Activated B cell treated with CpG ODN at 0.5 μM for 24 hours (primary cell): ENCODE measurements around the gene IL32. TPM values are rescaled to one million over a fixed set of nuclear protein-coding genes. Genes with fewer than 3 reads are reported as not detected.

Source experiments
- ATAC-seq: fragments of 200-7000 bp; cut with Tn5 transposase; one replicate; pipeline ENCODE4 v1.10.0; 2021; ENCODE audit warnings: low read depth, mild to moderate bottlenecking, moderate library complexity
- CTCF ChIA-PET: fragments of 350-600 bp; sonication (Branson Sonifier 250); formaldehyde crosslinking; loops from one replicate; lab custom pipeline; 2021; ENCODE audit warnings: antibody characterized with exemption; lab: Charles Lee
- POLR2A ChIA-PET: fragments of 350-600 bp; sonication (Branson Sonifier 250); formaldehyde crosslinking; loops from one replicate; lab custom pipeline; 2021; ENCODE audit warnings: antibody characterized with exemption; lab: Charles Lee
- DNase-seq: peaks from one replicate; pipeline ENCODE4 v3.0.0; 2022
- H3K27ac Mint-ChIP-seq: one replicate; pipeline ENCODE4 v1.8.0; 2020; ENCODE audit warnings: mixed read lengths
- H3K27me3 Mint-ChIP-seq: one replicate; pipeline ENCODE4 v1.8.0; 2021; ENCODE audit warnings: mixed read lengths
- H3K36me3 Mint-ChIP-seq: one replicate; pipeline ENCODE4 v1.8.0; 2021; ENCODE audit warnings: low read depth, mixed read lengths
- H3K4me1 Mint-ChIP-seq: one replicate; pipeline ENCODE4 v1.8.0; 2021; ENCODE audit warnings: mixed read lengths
- H3K4me3 Mint-ChIP-seq: one replicate; pipeline ENCODE4 v1.8.0; 2020; ENCODE audit warnings: mild to moderate bottlenecking, mixed read lengths
- H3K9me3 Mint-ChIP-seq: one replicate; pipeline ENCODE4 v1.8.0; 2020; ENCODE audit warnings: mixed read lengths
- intact Hi-C: fragments of 100-400 bp; cut with micrococcal nuclease; formaldehyde crosslinking; loops from one replicate; pipeline ENCODE4 v1.15.1; 2024
- total RNA-seq: library from RNA; stranded (reverse); gene quantifications from 2 replicates; pipeline ENCODE4 v1.2.3, GENCODE V29; 2022
- TF ChIP-seq, protein P1 (sequence below): fragments of 200-600 bp; IDR thresholded peaks from one replicate; pipeline ENCODE4 v1.8.0; 2022; ENCODE audit warnings: antibody characterized with exemption, mild to moderate bottlenecking

The IL32 gene
- total RNA-seq, 1 donor from 2014 or later: 3.4 TPM

DNA sequence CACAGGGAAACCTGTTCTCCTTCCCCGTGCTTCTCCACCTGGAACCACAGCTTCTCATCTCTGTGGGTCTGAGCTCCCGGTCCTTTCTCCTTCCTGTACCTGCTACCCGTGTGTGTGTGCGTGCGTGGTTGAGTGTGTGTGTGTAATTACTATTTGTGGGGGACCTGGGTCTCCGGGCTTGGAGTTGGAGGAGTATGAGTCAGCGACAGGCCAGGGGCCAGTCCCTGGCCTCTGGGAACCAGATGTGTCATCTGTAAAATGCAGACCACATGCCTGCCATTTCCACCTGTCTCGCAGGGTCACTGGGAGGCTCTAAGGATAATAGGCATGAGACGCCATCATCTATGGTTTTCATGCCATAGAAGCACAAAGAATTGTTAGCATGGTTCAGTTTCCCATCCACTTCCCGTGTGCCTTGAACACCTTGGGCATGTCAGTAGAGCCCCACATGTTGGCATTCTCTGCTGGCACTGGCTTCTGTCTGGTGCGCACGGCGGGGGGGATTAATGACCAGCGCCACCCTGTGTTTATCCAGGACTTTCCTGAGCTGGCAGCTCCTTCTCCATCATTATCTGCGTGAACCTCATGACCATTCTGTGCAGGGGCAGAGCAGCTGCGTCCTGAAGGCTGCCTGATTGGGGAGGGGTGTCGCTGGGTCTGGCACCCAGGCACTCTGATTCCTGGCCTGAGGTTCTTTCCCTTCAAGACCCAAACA lies 48.5 kb downstream of the IL32 start:
- no peaks in the 10 kb centered on the region for H3K9me3 Mint-ChIP-seq
- peaks cover 26% of the 10 kb centered on the region for H3K27me3 Mint-ChIP-seq
- intact Hi-C loops: no loop called here
- ChIA-PET POLR2A (interaction anchor here (1.0 kb wide), 1 partner anchor 9 kb away, joined by 3 read pairs; no protein-coding TSS in a partner anchor), CTCF (no interaction called here)
- DNase-seq (no peak), ATAC-seq (no peak)
- no peaks in the 10 kb centered on the region for H3K36me3 Mint-ChIP-seq
- H3K4me3 Mint-ChIP-seq: no peak overlapping the region
- no peaks in the 10 kb centered on the region for H3K4me1 Mint-ChIP-seq
- TF ChIP-seq, protein P1, sequence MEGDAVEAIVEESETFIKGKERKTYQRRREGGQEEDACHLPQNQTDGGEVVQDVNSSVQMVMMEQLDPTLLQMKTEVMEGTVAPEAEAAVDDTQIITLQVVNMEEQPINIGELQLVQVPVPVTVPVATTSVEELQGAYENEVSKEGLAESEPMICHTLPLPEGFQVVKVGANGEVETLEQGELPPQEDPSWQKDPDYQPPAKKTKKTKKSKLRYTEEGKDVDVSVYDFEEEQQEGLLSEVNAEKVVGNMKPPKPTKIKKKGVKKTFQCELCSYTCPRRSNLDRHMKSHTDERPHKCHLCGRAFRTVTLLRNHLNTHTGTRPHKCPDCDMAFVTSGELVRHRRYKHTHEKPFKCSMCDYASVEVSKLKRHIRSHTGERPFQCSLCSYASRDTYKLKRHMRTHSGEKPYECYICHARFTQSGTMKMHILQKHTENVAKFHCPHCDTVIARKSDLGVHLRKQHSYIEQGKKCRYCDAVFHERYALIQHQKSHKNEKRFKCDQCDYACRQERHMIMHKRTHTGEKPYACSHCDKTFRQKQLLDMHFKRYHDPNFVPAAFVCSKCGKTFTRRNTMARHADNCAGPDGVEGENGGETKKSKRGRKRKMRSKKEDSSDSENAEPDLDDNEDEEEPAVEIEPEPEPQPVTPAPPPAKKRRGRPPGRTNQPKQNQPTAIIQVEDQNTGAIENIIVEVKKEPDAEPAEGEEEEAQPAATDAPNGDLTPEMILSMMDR: no peak
- H3K27ac Mint-ChIP-seq: no peak overlapping the region

DNA sequence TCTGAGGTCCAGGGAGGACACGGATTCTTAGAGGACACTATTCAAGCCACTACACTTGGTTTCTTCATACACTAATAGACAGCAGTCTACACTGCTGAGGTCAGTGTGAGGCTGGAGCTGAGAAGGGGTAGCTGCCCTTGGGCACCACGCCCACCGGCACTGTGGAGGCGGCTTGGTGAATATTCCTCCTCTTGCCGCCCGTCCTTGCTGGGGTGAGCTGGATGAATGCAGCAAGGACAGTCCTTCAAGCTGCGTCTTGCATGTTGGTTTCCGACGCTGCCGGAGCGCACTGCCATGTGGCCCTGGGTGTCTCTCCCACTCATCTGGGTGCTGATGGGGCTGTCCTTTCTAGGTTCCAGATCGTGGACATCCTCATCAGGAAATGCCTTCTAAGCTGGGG lies 49.6 kb downstream of the IL32 start:
- TF ChIP-seq, protein P1: no peak
- H3K27me3 Mint-ChIP-seq: peaks cover 26% of the 10 kb centered on the region
- no peaks in the 10 kb centered on the region for H3K9me3 Mint-ChIP-seq
- intact Hi-C loops: no loop called here
- no peak overlapping the region for H3K27ac Mint-ChIP-seq
- no peak overlapping the region for H3K4me3 Mint-ChIP-seq
- ChIA-PET POLR2A (interaction anchor here (1.0 kb wide), 1 partner anchor 35 kb away, joined by 3 read pairs; no protein-coding TSS in a partner anchor), CTCF (interaction anchor here (0.8 kb wide), 1 partner anchor 86 kb away, joined by 3 read pairs; no protein-coding TSS in a partner anchor)
- H3K4me1 Mint-ChIP-seq: no peaks in the 10 kb centered on the region
- H3K36me3 Mint-ChIP-seq: no peaks in the 10 kb centered on the region
- DNase-seq (no peak), ATAC-seq (no peak)

DNA sequence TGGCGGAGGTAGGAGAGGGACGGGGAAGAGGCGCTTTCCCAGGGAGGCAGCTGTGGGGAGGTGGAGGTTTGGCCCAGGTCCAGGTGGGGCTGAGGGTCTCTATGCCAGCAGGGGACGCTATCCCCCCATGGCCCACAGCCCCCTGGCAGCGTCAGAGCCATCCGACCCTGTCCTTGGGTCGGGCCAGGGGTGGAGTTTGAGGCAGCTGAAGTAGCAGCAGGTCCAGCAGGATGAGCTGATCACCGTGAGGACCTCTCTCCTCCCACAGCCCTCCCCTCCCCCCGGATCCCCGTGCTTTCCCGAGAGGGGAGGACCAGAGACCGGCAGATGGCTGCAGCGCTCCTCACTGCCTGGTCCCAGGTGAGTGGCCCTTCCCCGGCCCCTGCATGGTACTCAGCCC lies 50.1 kb downstream of the IL32 start:
- Mint-ChIP-seq H3K4me3 (no peak overlapping the region), H3K36me3 (no peaks in the 10 kb centered on the region), H3K27ac (no peak overlapping the region), H3K9me3 (no peaks in the 10 kb centered on the region), H3K27me3 (peaks cover 25% of the 10 kb centered on the region), H3K4me1 (no peaks in the 10 kb centered on the region)
- ChIA-PET CTCF (interaction anchor here (0.8 kb wide), 1 partner anchor 87 kb away, joined by 3 read pairs; no protein-coding TSS in a partner anchor), POLR2A (interaction anchor here (1.0 kb wide), 1 partner anchor 34 kb away, joined by 3 read pairs; no protein-coding TSS in a partner anchor)
- DNase-seq (no peak), ATAC-seq (no peak)
- intact Hi-C loops: no loop called here
- TF ChIP-seq, protein P1: no peak

DNA sequence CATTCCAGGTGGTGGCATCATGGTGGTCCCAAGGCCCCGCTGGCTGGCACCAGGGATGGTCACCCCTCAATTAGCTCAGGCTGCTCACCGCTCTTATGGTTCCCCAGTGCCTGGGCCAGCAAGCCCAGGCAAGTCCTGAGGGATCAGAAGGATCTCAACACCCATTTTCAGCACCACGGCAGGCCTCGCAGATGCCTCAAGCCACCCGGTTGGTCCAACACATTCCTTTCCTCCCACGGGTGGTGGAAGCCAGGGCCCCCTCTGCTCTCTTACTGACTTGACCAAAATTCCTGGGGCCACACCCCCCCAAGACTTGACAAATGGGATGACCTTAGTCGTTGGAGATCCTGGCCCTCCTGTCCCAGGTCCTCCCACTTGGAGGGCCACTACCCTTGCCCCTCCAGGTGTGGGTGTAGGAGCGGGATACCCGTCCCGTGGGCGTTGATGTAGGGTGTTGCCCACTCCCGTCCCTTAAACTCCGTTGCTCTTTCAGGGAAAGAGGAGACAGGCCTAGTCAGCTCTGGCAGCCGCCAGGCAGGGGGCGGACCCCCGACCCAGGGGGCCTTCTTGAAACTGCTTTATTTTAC lies 52.9 kb downstream of the IL32 start:
- Mint-ChIP-seq H3K9me3 (no peaks in the 10 kb centered on the region), H3K36me3 (no peaks in the 10 kb centered on the region), H3K4me1 (peaks cover 5% of the 10 kb centered on the region), H3K27ac (no peak overlapping the region), H3K4me3 (no peak overlapping the region), H3K27me3 (peaks cover 11% of the 10 kb centered on the region)
- ATAC-seq (no peak), DNase-seq (no peak)
- ChIA-PET CTCF (interaction anchor here (0.6 to 0.9 kb wide), 2 partner anchors 11 to 59 kb away, joined by 3 to 5 read pairs; no protein-coding TSS in a partner anchor), POLR2A (interaction anchor here (0.7 to 1.9 kb wide), 2 partner anchors 11 to 17 kb away, joined by 4 to 5 read pairs; partner anchors contain the start of gene ZNF213)
- intact Hi-C loops: no loop called here
- TF ChIP-seq, protein P1: no peak

DNA sequence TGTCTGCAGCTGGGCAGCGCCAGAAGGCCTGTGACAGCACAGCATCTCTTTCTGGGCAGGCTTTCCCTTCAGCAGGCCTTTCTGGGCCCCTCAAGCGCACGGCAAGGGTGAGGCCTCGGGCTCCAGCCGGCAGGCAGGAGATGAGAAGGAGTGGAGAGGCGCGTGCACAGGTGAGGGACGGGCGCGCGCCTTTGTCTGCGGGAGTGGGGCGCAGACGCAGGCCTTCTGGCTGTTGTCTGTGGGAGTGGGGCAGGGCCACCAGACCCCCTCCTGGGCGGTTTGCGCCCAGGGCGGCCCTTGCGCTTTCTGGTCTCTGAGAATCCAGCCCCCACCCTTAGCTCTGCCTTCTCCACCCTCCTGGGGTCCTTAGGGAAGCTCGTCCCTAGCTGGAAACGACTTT lies 53.4 kb downstream of the IL32 start:
- peaks cover 7% of the 10 kb centered on the region for H3K27me3 Mint-ChIP-seq
- ATAC-seq: no peak

More for the DNA sequence above, 53.4 kb downstream of the IL32 start:
- H3K36me3 Mint-ChIP-seq: no peaks in the 10 kb centered on the region
- CTCF ChIA-PET: interaction anchor here (0.6 kb wide), 1 partner anchor 60 kb away, joined by 3 read pairs; no protein-coding TSS in a partner anchor
- TF ChIP-seq, protein P1: no peak
- DNase-seq: no peak
- H3K4me3 Mint-ChIP-seq: no peak overlapping the region
- POLR2A ChIA-PET: no interaction called here
- peaks cover 10% of the 10 kb centered on the region for H3K4me1 Mint-ChIP-seq
- intact Hi-C loops: no loop called here
- no peak overlapping the region for H3K27ac Mint-ChIP-seq
- H3K9me3 Mint-ChIP-seq: no peaks in the 10 kb centered on the region
